GM18526 (cell line): Measurements from ENCODE around the gene FBXL15.
A peak's percentile ranks its signal among the peaks of the same experiment; 100 is the strongest.

Experiments
- POLR2A ChIP-seq: IDR thresholded peaks from 3 replicates; pipeline ENCODE4 v1.6.1; 2011; ENCODE audit not compliant: insufficient read length; ENCODE audit errors: extremely low read depth

FBXL15 gene

GRCh38 chr10:102450374-102451104 lies 29.9 kb downstream of the FBXL15 start:
- peak; percentile 87 for TF ChIP-seq POLR2A

- TF ChIP-seq POLR2A, result no peak
Measured at GRCh38 chr10:102451105-102451969, 30.7 kb downstream of the FBXL15 start, which contains the start of gene C10orf95. TSS of gene C10orf95 (minus strand) at chr10:102451543. CDS start at chr10:102451093, 450 bp downstream.

GRCh38 chr10:102452672-102453340 lies 32.2 kb downstream of the FBXL15 start:
- no peak for TF ChIP-seq POLR2A

GRCh38 chr10:102453502-102453901 lies 32.9 kb downstream of the FBXL15 start:
- TF ChIP-seq POLR2A, result no peak

- TF ChIP-seq POLR2A, result no peak
Measured at GRCh38 chr10:102455893-102456471, 35.3 kb downstream of the FBXL15 start.

GRCh38 chr10:102457591-102458150 lies 37.0 kb downstream of the FBXL15 start:
- no peak for TF ChIP-seq POLR2A

GRCh38 chr10:102458656-102459055 lies 38.0 kb downstream of the FBXL15 start:
- no peak for TF ChIP-seq POLR2A

- no peak for TF ChIP-seq POLR2A
Measured at GRCh38 chr10:102460836-102461186, 40.2 kb downstream of the FBXL15 start.

GRCh38 chr10:102461187-102462054 lies 40.8 kb downstream of the FBXL15 start:
- TF ChIP-seq POLR2A, result peak; percentile 42

- TF ChIP-seq POLR2A, result no peak
Measured at GRCh38 chr10:102462512-102463054, 41.9 kb downstream of the FBXL15 start.

- TF ChIP-seq POLR2A, result no peak
Measured at GRCh38 chr10:102463983-102464382, 43.3 kb downstream of the FBXL15 start.

GRCh38 chr10:102465466-102465865 lies 44.8 kb downstream of the FBXL15 start:
- no peak for TF ChIP-seq POLR2A

GRCh38 chr10:102467318-102467717 lies 46.7 kb downstream of the FBXL15 start:
- no peak for TF ChIP-seq POLR2A

- TF ChIP-seq POLR2A, result no peak
Measured at GRCh38 chr10:102467971-102468438, 47.4 kb downstream of the FBXL15 start.

GRCh38 chr10:102468683-102469082 lies 48.0 kb downstream of the FBXL15 start:
- no peak for TF ChIP-seq POLR2A
